Activated T-cell treated with anti-CD3 and anti-CD28 coated beads for 24 hours (primary cell): ENCODE results near the gene SLC49A3.
"Not testable (repeated sequence)": the region's sequence is repeated elsewhere in the genome, so short reads cannot be mapped to it uniquely, and the experiment has no call there.

Experiments used
- DNase-seq: peaks from one replicate; pipeline ENCODE4 v3.0.0-alpha.2; 2020; ENCODE audit warnings: low read depth

SLC49A3 gene

DNA sequence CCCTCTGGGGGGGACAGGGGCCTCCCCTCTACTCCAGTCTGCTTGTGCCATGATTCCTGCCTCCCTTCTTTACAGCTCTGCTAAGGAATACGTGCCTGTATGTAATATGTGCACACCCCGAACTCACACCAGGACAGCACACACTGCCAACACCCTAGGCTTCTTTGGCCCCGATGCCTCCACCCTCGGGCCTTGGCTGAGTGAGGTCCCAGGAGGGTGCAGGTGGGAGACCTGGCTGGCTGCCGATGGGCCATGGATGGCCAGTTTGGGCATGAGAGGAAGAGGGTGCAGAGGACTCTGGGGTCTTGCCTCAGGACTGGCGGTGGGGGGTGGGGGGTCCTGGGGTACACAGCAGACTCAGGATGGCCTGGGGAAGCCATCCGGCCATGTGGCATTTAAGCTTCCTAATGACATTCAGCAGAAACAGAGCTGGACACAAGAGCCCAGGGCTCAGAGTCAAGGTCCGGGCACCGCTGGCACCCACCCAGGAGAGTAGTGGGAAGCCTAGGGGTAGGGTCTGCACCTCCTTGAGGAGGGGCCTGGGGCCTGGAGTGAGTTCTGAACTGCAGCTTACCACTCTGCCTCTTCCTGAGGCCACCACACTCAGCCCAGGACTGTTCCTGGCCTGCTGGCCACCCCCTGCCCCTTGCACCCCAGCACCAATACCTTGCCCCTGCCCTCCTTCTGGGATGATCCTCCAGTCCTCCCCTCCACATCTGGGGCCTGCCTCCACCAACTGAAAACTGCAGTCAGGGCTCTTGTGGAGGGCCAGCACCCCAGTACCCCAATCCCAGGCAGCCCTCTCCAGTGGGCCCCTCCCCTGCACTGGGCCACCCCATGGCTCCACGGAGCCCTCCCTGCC lies 14.6 kb upstream of the SLC49A3 start:
- no peak for DNase-seq

- DNase-seq: no peak
Measured at GRCh38 chr4:702618-703048, 13.7 kb upstream of the SLC49A3 start.

GRCh38 chr4:700587-701264 lies 11.8 kb upstream of the SLC49A3 start:
- no peak for DNase-seq

DNA sequence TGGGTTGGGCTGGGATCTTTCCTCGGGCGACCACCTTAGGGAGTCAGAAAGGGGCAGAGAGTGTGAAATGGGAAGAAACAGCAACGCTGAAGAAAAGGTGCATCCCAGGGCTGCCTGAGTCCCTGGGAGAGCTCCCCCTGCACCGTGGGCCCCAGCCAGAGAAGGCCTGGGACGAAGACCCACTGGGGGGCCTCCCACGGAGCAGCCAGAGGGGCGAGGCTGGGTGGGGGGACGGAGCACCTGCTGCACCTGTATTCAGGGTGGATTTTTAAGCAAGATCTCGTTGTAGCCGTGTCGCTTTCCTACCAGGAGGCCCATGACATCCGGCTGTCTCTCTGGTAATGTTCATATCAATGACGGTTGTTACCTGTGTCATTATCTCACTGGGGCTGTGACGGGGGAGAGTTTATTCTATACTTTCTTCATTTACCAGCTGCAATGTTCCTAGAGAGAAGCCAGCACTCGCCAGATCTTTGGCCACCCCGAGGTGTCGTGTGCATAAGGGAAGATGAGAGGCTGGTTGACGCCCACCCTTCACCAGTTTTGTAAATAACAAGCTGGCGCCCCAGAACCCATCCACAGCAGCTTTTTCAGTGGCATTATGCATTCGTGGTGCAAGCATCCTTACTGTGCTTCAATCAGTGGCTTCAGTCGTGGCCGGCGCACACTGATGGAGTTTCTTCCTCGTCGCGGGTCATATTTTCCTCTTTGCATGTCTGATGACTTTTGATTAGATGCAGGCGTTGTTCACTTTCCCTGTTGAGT lies 11.0 kb upstream of the SLC49A3 start:
- no peak for DNase-seq

DNA sequence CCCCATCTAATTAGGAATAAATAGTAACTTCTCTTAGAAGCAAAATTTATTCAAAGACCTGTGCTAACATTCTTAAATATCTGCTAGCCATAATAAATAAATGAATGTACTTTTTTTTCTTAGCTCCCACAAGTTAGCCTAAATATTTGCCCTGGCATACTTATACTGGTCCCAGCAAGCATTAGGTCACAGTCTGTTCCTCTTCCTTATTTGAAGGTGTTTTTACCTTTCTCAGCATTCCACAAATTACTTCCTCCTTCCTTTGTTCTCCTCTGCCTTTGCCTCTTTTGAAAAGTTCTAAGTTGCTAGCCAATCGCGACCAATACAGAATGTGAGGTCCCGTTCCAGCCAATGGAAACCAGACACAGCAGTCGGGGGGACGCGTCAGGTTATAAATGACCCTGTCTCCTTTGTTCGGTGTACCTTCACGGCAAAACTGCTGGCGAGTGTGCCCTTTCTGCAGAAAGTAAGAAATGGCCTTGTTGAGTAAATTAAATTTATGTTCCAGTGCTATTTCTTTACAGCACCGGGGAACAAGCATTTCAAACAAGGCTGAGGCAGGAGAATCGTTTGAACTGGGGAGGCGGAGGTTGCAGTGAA lies 5.5 kb upstream of the SLC49A3 start:
- not testable (repeated sequence) for DNase-seq

- no peak for DNase-seq
Measured at GRCh38 chr4:692771-693554, 4.0 kb upstream of the SLC49A3 start.

DNA sequence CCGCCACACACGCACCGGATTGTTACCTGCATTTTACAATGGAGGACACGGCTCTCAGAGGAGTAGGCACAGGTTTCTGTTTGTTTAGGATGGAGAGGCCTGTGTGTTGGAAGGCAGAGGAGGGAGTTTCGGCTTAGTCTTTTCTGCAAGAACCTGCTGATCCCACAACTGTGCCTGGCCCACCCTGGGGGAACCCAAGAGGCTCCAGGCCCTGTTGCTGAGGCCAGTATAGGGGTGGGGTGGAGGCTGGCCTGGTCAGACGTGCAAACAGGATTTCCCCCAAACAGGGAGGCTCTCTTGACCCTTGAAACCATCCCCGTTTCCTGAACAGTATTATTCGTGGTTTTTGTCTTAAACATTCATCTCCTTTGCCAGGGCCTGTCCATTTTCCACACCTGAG lies 772 bp upstream of the SLC49A3 start:
- DNase-seq: no peak

DNA sequence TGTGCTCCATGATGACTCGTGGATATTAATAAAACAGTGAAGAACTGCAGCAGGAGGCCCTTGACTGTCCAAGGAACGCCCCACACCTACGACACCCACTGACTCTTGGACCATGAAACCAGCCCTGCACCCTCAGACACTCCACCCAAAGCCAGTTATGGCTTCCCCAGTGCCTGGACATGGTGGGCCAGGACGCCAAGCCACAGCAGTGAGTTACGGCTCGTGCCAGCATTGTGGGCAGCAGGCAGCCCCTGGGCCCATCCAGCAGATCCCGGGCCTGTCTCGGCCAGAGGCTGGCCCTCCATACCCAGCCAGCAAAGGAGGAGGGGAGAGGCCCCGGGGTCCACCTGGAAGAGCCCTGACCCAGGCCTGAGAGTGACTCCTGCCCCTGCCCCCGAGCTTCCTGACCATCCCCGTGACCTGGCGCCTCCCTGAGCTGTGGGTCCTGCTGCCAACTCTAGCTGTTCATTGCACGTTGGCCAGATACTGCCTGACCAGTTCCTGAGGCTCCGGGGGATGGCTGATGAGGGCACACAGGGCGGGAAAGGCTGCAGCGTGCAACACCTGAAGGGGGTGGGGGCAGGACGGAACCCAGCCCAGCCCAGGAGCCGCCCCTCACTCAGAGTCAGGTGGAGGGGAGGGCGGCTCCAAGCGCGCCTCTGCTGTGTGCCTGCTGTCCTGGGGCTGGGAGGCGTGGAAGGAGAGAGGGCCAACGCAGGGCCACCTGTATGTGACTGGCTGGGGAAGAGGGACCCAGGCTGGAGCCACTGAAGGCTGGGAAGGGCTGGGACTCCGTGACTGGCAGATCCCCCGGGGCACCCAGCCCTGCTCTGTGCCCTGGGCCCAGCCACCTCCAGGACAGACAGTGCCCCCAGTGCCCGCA lies 739 bp downstream of the SLC49A3 start:
- no peak for DNase-seq

GRCh38 chr4:687048-687970 lies 1.6 kb downstream of the SLC49A3 start:
- DNase-seq: no peak

DNA sequence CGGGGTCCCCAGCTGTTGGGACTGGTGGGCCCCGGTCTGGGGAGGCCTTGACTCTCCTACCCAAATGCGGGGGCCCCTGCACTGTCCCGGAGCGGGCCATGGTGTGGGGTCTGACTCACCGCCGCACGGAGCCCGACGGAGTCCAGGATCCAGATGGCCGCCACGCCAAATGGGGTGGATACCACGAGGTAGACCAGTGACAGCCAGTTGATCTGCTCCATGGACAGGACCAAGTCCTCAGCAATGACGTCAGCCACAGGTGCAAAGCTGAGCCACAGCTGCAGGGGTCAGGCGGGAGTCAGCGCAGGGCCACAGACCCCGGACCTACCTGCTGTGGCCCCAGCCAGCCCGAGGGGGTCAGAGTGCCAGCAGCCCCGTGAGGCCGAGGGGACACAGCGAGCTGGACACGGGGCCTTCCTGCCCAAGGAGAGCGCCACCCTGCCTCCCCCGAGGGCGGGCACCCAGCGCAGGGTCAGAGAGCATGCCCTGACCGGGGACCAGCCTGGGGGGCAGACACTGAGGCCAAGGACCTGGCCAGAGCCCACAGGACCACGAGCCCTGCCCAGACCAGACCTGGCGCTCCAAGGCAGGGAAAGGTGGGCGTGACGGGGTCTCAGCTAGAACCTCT lies 2.4 kb downstream of the SLC49A3 start:
- no peak for DNase-seq

DNA sequence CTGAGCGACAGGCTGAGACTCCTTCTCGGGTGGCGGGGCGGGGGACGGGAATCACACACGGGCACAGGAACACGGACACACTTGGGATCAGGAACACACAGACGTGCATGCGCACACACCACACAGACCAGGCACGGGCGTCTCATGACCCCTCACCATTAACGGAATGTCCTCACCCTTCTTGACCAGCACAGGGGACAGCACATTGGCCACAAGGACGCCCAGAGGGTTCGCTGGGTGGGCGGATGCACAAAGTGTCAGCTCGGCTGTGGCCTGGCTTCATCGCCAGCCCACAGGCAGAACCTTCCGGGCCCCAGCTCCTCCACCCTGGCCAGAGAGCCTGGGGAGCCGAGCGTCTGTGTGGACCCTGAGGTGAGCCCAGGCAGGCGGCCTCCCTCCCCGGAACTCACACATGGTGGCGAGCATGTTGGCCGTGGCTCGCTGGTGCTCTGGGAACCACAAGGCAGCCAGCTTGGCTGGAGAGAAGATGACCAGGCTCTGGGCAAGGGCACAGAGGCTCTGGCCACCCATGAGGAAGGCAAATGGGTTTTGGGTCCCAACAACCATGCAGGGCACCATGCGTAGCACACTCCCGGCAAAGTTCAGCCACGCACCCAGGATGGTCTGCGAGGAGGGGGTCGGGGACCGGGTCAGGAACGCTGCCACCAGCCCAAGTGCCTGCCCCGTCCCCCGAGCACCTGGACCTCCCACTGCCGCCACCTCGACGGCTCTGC lies 3.1 kb downstream of the SLC49A3 start:
- no peak for DNase-seq

DNA sequence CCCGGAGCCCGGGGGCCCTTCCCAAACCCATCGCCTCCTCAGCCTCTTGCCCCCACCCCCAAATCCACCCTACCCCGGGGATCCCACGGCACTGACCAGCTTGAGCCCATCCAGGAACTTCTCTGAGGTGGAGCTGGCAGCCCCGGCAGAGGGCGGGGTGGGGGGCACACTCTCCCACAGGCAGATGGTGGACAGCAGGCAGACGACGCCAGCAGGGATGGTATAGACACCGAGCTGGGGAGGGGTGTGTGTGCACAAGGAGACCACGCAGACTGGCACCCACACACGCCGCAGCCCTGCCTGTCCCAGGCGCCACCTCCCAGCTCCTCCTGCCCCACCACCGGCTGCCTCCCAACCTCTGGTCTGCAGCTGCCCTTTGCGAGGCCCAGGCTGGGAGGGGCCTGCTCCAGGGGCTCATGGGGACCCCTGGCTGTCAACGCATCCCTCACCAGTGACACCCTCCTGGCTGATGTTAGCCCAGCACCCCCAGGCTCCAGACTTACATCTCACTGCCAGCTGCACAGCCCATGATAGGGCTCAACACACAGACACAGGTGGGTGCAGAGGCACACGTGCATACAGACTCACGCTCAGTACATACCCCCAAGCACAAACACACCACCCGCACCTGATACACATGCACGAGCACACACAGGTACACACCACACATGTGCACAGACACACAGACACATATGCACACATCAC lies 4.2 kb downstream of the SLC49A3 start:
- DNase-seq: no peak

GRCh38 chr4:683982-684622 lies 4.8 kb downstream of the SLC49A3 start:
- DNase-seq: no peak

DNA sequence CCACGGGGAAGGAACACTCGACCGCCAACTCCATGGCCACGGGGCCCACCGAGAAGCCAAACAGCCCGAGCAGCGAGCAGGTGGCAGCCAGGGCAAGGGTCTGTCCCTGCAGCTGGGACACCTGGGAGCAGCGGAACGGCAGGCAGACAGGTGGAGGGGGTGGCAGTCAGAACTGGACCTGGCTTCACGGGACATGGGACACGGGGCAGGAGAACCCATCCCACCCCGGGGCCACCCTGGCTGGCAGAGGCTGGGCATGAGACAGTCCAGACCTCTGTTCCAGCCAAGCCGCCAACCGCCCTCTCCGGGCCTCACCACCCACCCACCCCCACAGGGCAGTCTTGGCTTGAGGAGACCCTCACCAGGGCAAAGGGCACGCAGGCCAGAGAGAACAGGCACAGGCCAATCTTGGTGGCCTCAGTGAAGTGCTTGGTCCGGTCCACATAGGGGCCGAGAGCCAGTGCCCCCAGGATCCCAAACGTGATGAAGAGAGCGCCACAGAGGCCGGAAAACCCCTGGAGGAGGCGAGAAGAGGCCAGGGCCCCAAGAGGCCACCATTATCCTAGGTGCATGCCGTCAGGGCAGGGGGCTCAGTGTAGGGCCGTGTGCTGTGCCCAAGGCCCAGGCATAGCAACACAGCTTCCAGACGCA lies 5.6 kb downstream of the SLC49A3 start:
- no peak for DNase-seq

DNA sequence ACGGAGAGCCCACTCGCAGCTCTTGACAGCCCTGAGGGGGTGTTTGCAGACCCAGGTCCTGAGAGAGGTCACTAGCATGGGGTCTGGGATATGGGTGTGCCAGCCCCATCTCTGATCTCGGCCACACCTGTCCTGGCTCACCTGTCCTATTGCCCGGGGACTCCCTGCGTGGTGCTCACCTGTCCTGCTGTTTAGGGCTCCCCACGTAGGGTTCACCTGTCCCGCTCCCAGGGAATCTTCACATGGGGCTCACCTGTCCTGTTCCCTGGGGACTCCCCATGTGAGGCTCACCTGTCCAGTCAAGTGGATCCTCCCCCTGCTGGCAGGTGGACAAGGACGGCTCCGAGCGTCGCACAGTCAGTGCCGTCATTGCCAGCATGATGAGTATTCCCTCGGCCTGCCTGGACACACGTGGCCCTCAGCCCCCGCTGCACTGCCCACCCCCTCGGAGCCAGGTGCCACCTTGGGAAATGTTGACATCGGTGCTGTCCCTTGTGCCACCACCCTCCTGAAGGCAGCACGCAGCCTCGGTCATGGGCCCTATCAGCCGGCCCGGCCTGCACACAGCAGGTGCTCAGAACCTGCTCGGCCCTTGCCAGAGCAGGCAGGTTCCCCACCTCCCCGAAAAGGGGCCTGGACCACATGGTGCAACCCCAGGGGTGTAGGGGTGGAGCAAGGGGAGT lies 6.3 kb downstream of the SLC49A3 start:
- no peak for DNase-seq
